ENCODE results near the gene PNPT1.
"Not testable (repeated sequence)": the region's sequence is repeated elsewhere in the genome, so short reads cannot be mapped to it uniquely, and the experiment has no call there.

Gene PNPT1

GRCh38 chr2:55598056-55598795, 95.4 kb downstream of the PNPT1 start:
- DNase-seq: no peak

- DNase-seq: not testable (repeated sequence)
Observed at GRCh38 chr2:55596795-55597194, 96.8 kb downstream of the PNPT1 start.

- DNase-seq: no peak
Observed at GRCh38 chr2:55595536-55595935, 98.1 kb downstream of the PNPT1 start.

GRCh38 chr2:55592130-55592529, 101.5 kb downstream of the PNPT1 start:
- no peak for DNase-seq

GRCh38 chr2:55590810-55591440, 102.7 kb downstream of the PNPT1 start:
- DNase-seq: no peak

- no peak for DNase-seq
Observed at GRCh38 chr2:55585451-55586080, 108.1 kb downstream of the PNPT1 start.

Data from anterior cingulate cortex (tissue), 58 donors.